Sigmoid colon (tissue), 7 donors: ENCODE data around the gene CFAP97D2. TPM values are rescaled to one million over a fixed set of nuclear protein-coding genes. Genes with fewer than 3 reads are reported as not detected.

Experiments
- DNase-seq: peaks from one replicate; pipeline ENCODE4 v3.0.0-alpha.2; 2019
- H3K27ac ChIP-seq, 4 donors: fragments of 200-600 bp; sonication (generic); one replicate each; pipeline ENCODE4 v1.5.1; 2016 to 2019; ENCODE audit warnings: mild to moderate bottlenecking in 1 of 4
- H3K27me3 ChIP-seq, 3 donors: fragments of 200-600 bp; sonication (generic); one replicate each; pipeline ENCODE4 v1.5.1; 2019; ENCODE audit warnings: mild to moderate bottlenecking in 1 of 3
- H3K36me3 ChIP-seq, 4 donors: fragments of 200-600 bp; sonication (generic); one replicate each; pipeline ENCODE4 v1.5.1; 2016 to 2019
- H3K4me1 ChIP-seq, 4 donors: fragments of 200-600 bp; sonication (generic); one replicate each; pipeline ENCODE4 v1.5.1; 2017 to 2019
- H3K4me3 ChIP-seq, 4 donors: fragments of 200-600 bp; sonication (generic); one replicate each; pipeline ENCODE4 v1.5.1; 2017 to 2019; ENCODE audit warnings: mild to moderate bottlenecking in 2 of 4, moderate library complexity in 1 of 4
- H3K9me3 ChIP-seq, 4 donors: fragments of 200-600 bp in 3 of 4; sonication (generic) in 3 of 4; one replicate each; pipeline versions ENCODE4 v1.5.1 to v1.6.1; 2013 to 2019
- EP300 ChIP-seq, 4 donors: sonication (generic); formaldehyde crosslinking; IDR thresholded peaks; one replicate each; pipeline ENCODE4 v1.6.1; 2017; ENCODE audit warnings: antibody characterized with exemption in 4 of 4
- POLR2A ChIP-seq, 2 donors: fragments of 450-650 bp; IDR thresholded peaks; one replicate each; pipeline ENCODE4 v1.6.1; 2016; ENCODE audit warnings: antibody characterized with exemption in 2 of 2, mild to moderate bottlenecking in 2 of 2, moderate library complexity in 2 of 2
- POLR2AphosphoS5 ChIP-seq, 4 donors: sonication (generic); formaldehyde crosslinking; IDR thresholded peaks; one replicate each; pipeline ENCODE4 v1.6.1; 2017; ENCODE audit warnings: antibody characterized with exemption in 4 of 4
- WGBS, 2 donors: extraction: QIAGEN DNeasy Blood & Tissue Kit; methylation state at CpG; one replicate each; pipeline ENCODE4 v1.1.7; 2013; 5-methylcytosine and 5-hydroxymethylcytosine counted together
- intact Hi-C: fragments of 100-400 bp; cut with DNase I; formaldehyde crosslinking; loops from one replicate; pipeline ENCODE4 v1.15.1; 2023
- polyA plus RNA-seq, 3 donors: library from polyadenylated mRNA; stranded (reverse); fragments of 200-250 nt; gene quantifications; one replicate each; pipeline ENCODE4 v1.2.3, GENCODE V29; 2013
- total RNA-seq, 4 donors: library from RNA; depleted of rRNA; stranded (reverse); fragments of >200 nt; gene quantifications; one replicate each; pipeline ENCODE4 v1.1.0, GENCODE V29; 2016
- TF ChIP-seq, protein P1 (sequence below), 4 experiments: fragments of 450-650 bp in 3 of 4; fragments of 200-600 bp in 1 of 4; IDR thresholded peaks; one replicate each; pipeline ENCODE4 v1.5.1; 2016 to 2019; ENCODE audit warnings: antibody characterized with exemption in 4 of 4, mild to moderate bottlenecking in 3 of 4, moderate library complexity in 2 of 4
- donor health status: healthy with polysubstance abuse.
- donor health status: Bipolar disorder and iron deficiency.
- donor health status: healthy.

Gene CFAP97D2
- total and polyA plus RNA-seq, 7 donors, result 0.04 TPM; not detected in 6

- H3K27ac ChIP-seq, result no peak overlapping the region
- H3K4me3 ChIP-seq, result no peak overlapping the region
- 96 to 98% methylated on average over 4 of the region's 4 CpGs for whole genome bisulfite sequencing, 2 donors
- H3K36me3 ChIP-seq, result peaks cover 21 to 98% (median 62%) of the 10 kb centered on the region in 4 donors
- no peaks in the 10 kb centered on the region for H3K27me3 ChIP-seq
- DNase-seq, result no peak
- TF ChIP-seq EP300 (IDR thresholded peaks at IDR 0.05) (no peak), POLR2AphosphoS5 (IDR thresholded peaks at IDR 0.05) (no peak)
- no peaks in the 10 kb centered on the region for H3K4me1 ChIP-seq
- no peaks in the 10 kb centered on the region for H3K9me3 ChIP-seq
- intact Hi-C loops, result no loop called here
Observed at GRCh38 chr13:114257014-114257413, 78.0 kb downstream of the CFAP97D2 start.

- intact Hi-C loops, result no loop called here
- Histone ChIP-seq H3K27ac (no peak overlapping the region), H3K4me3 (no peak overlapping the region), H3K36me3 (peaks cover 13 to 100% (median 68%) of the 10 kb centered on the region in 4 donors), H3K27me3 (no peaks in the 10 kb centered on the region), H3K9me3 (no peaks in the 10 kb centered on the region), H3K4me1 (no peaks in the 10 kb centered on the region)
- 28 to 69% methylated on average over 8 of the region's 8 CpGs for WGBS, 2 donors
- no peak for DNase-seq
- TF ChIP-seq, protein P1, sequence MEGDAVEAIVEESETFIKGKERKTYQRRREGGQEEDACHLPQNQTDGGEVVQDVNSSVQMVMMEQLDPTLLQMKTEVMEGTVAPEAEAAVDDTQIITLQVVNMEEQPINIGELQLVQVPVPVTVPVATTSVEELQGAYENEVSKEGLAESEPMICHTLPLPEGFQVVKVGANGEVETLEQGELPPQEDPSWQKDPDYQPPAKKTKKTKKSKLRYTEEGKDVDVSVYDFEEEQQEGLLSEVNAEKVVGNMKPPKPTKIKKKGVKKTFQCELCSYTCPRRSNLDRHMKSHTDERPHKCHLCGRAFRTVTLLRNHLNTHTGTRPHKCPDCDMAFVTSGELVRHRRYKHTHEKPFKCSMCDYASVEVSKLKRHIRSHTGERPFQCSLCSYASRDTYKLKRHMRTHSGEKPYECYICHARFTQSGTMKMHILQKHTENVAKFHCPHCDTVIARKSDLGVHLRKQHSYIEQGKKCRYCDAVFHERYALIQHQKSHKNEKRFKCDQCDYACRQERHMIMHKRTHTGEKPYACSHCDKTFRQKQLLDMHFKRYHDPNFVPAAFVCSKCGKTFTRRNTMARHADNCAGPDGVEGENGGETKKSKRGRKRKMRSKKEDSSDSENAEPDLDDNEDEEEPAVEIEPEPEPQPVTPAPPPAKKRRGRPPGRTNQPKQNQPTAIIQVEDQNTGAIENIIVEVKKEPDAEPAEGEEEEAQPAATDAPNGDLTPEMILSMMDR (IDR thresholded peaks at IDR 0.05), result no peak
- TF ChIP-seq POLR2A (IDR thresholded peaks at IDR 0.05) (no peak), POLR2AphosphoS5 (IDR thresholded peaks at IDR 0.05) (no peak), EP300 (IDR thresholded peaks at IDR 0.05) (no peak)
Observed at GRCh38 chr13:114258589-114258988, 79.5 kb downstream of the CFAP97D2 start.

DNA sequence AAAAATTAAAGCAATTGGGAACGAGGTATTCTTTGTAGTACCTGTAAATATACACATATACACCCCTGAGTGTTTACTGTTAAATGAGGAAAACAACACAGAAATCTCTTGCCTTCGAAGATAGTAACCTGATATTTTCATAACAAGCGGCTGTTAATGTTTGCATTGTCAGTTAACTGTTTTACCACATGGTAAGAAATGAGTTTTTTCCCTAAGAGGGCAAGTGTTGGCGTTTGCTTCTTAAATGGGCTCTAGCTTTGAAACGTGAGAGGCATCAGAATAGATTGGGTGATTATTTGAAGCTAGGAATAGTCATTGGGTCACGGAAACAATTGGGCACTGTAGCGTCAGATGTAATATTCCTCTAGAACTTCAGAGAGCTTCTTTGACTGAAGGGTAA lies 80.3 kb downstream of the CFAP97D2 start:
- TF ChIP-seq, protein P1 (IDR thresholded peaks at IDR 0.05), result no peak
- no peak for TF ChIP-seq POLR2A (IDR thresholded peaks at IDR 0.05)
- Histone ChIP-seq H3K4me1 (no peaks in the 10 kb centered on the region), H3K27ac (no peak overlapping the region), H3K36me3 (peaks cover 15 to 100% (median 71%) of the 10 kb centered on the region in 4 donors), H3K27me3 (no peaks in the 10 kb centered on the region), H3K9me3 (no peaks in the 10 kb centered on the region), H3K4me3 (no peak overlapping the region)
- DNase-seq, result no peak
- intact Hi-C loops, result no loop called here
- 49 to 78% methylated on average over 7 of the region's 7 CpGs for WGBS, 2 donors

- H3K36me3 ChIP-seq, result peaks cover 20 to 100% (median 72%) of the 10 kb centered on the region in 4 donors
- TF ChIP-seq EP300 (IDR thresholded peaks at IDR 0.05) (no peak), POLR2AphosphoS5 (IDR thresholded peaks at IDR 0.05) (no peak), POLR2A (IDR thresholded peaks at IDR 0.05) (no peak)
- TF ChIP-seq, protein P1 (IDR thresholded peaks at IDR 0.05), result no peak
- intact Hi-C loops, result no loop called here
- no peak for DNase-seq
- no peak overlapping the region for H3K4me3 ChIP-seq
- 17 to 53% methylated on average over 4 of the region's 4 CpGs for WGBS, 2 donors
- H3K4me1 ChIP-seq, result no peaks in the 10 kb centered on the region
- H3K27me3 ChIP-seq, result no peaks in the 10 kb centered on the region
- H3K27ac ChIP-seq, result no peak overlapping the region
- no peaks in the 10 kb centered on the region for H3K9me3 ChIP-seq
Observed at GRCh38 chr13:114259974-114260373, 80.9 kb downstream of the CFAP97D2 start.

- intact Hi-C loops, result no loop called here
- H3K27me3 ChIP-seq, result no peaks in the 10 kb centered on the region
- no peak overlapping the region for H3K27ac ChIP-seq
- no peak overlapping the region for H3K4me3 ChIP-seq
- H3K9me3 ChIP-seq, result no peaks in the 10 kb centered on the region
- WGBS, 2 donors, result 70 to 82% methylated on average over 3 of the region's 3 CpGs
- TF ChIP-seq, protein P1 (IDR thresholded peaks at IDR 0.05), result no peak
- TF ChIP-seq POLR2A (IDR thresholded peaks at IDR 0.05) (no peak), EP300 (IDR thresholded peaks at IDR 0.05) (no peak), POLR2AphosphoS5 (IDR thresholded peaks at IDR 0.05) (no peak)
- no peaks in the 10 kb centered on the region for H3K4me1 ChIP-seq
- DNase-seq, result no peak
- H3K36me3 ChIP-seq, result peaks cover 20 to 100% (median 72%) of the 10 kb centered on the region in 4 donors
Observed at GRCh38 chr13:114260814-114261213, 81.8 kb downstream of the CFAP97D2 start.
